GM12872 (cell line): ENCODE measurements around the gene CCDC106.

Experiments
- CTCF ChIP-seq: IDR thresholded peaks from 3 replicates; pipeline ENCODE4 v1.5.1; 2011; ENCODE audit warnings: low read depth, mild to moderate bottlenecking, low read length, moderate library complexity; ENCODE audit not compliant: insufficient read depth

Gene CCDC106

DNA sequence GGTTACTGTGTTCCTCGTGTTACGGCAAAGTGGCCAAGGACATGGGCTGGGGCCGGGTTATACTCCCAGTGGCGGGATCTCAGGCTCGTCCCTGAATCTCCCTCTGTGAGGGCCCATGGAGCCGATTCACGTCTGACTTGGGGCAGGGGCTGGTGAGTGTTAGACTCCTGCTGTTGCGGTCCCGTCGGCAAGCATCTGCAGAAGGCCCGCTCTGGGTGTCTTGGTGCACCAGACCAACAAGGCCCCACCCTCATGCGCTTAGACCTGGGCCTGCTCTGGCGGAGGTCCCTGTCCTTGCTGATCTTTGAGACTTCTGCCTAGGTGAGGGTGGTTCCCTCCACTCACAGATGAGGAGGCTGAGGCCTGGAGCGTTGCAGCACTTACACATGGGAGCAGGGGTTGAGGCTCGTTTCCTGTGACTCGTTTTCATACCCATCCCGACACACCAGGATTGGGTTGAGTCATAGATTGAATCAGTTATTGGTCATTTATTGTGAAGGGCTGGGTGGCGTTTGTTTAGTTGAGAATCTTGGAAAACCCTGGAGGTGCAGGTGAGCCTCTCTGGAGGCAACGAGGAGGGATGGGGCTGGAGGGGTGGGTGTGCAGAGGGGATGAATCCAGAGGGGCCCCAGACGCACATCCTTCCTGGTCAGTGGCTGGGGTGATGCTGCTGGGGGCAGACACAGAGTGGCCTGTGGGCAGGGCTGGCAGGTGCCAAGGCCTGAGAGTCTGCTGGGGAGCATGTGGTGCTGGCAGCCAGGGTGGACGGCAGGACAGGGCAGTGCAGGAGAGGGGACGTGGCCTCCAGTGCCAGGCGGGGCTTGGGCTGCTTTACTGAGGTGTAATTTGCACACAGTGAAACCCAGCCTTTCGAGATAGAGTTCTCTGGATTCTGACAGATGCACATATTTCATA lies 31.6 kb downstream of the CCDC106 start:
- no peak for TF ChIP-seq CTCF

- no peak for TF ChIP-seq CTCF
Observed at GRCh38 chr19:55680339-55681130, 32.5 kb downstream of the CCDC106 start.

- no peak for TF ChIP-seq CTCF
Observed at GRCh38 chr19:55681131-55682092, 33.4 kb downstream of the CCDC106 start.

GRCh38 chr19:55683449-55684261 lies 35.6 kb downstream of the CCDC106 start:
- TF ChIP-seq CTCF = no peak

DNA sequence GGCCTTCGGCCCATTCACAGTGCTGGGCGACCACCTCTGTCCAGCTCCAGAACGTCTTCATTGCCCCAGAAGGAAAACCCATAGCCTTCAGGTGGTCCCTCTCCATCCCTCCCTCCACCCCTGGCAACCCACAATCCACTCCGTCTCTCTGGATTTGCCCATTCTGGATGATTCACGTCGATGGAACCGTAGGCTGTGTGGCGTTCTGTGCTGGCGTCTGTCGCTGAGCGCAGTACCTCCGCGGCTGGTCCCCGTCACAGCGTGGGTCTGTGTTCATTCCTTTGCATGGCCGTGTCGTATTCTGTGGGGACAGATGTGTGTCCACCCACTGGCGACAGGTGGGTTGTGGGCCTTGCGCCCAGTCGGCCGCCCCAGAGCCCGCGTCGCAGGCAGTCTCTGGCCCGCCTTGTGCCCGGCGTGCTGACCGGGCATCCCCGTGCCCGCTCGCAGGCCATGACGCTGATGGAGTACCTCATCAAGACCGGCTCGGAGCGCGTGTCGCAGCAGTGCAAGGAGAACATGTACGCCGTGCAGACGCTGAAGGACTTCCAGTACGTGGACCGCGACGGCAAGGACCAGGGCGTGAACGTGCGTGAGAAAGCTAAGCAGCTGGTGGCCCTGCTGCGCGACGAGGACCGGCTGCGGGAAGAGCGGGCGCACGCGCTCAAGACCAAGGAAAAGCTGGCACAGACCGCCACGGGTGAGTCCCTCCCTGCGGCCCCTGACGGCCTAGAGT lies 37.1 kb downstream of the CCDC106 start:
- no peak for TF ChIP-seq CTCF

DNA sequence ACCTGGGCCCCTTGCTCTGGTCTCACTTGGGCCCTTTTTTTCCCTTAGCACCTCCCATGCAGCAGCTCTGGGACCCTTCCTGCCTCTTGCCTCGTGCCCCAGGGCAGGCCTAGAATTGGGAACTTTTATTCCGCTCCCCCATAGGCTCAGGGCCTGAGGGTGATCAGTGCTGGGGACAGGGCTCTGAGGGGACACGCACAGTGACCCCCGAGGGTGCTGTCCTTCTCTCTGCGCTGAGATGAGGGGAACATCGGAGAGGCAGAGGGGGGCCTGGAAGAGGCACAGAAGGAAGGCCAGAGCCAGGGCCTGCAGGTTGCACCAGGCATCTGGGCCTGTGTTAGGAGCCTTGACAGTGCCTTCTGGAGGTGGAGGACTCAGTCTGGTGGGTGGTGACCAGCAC lies 37.8 kb downstream of the CCDC106 start:
- no peak for TF ChIP-seq CTCF
